ENCODE data around the gene KCNK4.

KCNK4 gene

DNA sequence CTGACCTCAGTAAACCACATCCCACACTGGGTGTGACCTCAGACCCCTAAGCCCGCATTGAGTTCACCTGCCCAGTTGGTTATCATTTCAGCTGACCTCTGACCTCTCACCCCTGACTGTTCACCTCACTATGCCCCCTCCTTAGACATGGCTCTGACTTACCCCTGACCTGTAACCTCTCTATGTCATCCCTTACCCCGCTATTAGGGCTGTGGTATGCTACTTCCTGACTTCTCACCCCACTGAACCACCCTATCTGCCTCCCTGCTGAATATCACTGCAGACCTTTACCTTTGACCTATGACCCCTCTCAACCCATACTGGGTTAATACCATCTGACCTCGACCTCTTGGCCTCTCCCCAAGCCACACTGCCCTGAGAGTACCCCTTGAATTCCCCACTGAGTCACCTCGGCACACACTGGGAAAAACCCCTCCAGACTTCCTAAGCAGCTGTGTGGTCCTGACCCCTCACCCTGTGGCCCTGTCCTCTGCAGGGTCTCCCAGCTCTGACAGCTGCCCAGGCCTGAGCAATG, 31.5 kb upstream of the KCNK4 start:
- H3K4me3 ChIP-seq (replicated peaks in 1 of 2; ENCODE audit: low read depth in 2 of 2, low read length in 2 of 2), result no peak overlapping the region
- DNase-seq (ENCODE audit: low read depth in 2 of 2), result no peak
- TF ChIP-seq, protein P1, sequence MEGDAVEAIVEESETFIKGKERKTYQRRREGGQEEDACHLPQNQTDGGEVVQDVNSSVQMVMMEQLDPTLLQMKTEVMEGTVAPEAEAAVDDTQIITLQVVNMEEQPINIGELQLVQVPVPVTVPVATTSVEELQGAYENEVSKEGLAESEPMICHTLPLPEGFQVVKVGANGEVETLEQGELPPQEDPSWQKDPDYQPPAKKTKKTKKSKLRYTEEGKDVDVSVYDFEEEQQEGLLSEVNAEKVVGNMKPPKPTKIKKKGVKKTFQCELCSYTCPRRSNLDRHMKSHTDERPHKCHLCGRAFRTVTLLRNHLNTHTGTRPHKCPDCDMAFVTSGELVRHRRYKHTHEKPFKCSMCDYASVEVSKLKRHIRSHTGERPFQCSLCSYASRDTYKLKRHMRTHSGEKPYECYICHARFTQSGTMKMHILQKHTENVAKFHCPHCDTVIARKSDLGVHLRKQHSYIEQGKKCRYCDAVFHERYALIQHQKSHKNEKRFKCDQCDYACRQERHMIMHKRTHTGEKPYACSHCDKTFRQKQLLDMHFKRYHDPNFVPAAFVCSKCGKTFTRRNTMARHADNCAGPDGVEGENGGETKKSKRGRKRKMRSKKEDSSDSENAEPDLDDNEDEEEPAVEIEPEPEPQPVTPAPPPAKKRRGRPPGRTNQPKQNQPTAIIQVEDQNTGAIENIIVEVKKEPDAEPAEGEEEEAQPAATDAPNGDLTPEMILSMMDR (IDR thresholded peaks at IDR 0.05; ENCODE audit: low read depth, low read length), result no peak

DNA sequence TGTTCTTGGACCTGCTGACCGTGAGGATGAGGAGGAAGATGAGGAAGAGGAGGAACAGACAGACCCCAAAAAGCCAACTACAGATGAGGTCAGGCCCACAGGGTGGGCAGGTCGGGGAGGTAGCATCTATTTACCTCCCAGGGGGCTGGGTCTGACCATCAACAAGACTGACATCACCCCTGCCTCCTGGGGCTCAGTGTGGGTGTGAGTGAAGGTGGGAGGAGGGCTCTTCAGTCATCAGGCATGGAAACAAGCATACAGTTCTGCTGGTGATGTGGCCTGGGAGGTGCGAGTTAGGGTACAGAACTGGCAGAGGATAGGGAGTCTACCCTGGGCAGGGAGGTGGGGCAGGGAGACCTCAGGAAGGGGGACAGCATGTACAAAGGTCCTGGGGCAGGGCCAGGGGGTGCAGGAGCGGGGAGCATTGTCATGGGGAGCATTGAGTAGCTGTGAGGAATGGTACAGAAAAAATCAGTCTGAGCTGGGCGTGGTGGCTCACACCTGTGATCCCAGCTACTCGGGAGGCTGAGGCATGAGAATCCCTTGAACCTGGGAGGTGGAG, 30.9 kb upstream of the KCNK4 start:
- TF ChIP-seq, protein P1 (IDR thresholded peaks at IDR 0.05; ENCODE audit: low read depth, low read length), result no peak
- DNase-seq (ENCODE audit: low read depth in 2 of 2), result no peak
- no peak overlapping the region for H3K4me3 ChIP-seq (replicated peaks in 1 of 2; ENCODE audit: low read depth in 2 of 2, low read length in 2 of 2)

DNA sequence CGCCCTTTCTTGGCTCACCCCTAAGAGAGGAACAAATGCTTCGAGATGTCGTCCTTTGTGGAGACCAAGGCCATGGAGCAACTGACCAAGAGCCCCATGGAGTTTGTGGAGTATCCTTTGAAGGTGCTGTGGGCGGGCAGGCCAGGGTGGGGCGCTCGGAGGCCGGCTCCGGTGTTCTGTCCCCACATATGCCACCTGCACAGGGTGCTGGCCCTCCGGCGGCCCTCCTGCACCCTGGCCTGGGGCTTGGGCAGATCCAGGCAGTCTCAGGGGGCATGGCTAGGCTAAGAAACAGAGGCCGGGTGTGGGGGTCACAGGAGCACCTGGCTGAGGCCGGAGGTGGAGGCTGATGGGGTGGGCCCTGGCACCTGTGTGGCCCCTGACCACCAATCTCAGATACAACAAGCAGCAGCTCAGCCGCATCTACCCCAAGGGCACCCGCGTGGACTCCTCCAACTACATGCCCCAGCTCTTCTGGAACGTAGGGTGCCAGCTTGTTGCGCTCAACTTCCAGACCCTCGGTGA, 29.5 kb upstream of the KCNK4 start:
- H3K4me3 ChIP-seq (replicated peaks in 1 of 2; ENCODE audit: low read depth in 2 of 2, low read length in 2 of 2), result no peak overlapping the region
- no peak for DNase-seq (ENCODE audit: low read depth in 2 of 2)
- TF ChIP-seq, protein P1 (IDR thresholded peaks at IDR 0.05; ENCODE audit: low read depth, low read length), result no peak

DNA sequence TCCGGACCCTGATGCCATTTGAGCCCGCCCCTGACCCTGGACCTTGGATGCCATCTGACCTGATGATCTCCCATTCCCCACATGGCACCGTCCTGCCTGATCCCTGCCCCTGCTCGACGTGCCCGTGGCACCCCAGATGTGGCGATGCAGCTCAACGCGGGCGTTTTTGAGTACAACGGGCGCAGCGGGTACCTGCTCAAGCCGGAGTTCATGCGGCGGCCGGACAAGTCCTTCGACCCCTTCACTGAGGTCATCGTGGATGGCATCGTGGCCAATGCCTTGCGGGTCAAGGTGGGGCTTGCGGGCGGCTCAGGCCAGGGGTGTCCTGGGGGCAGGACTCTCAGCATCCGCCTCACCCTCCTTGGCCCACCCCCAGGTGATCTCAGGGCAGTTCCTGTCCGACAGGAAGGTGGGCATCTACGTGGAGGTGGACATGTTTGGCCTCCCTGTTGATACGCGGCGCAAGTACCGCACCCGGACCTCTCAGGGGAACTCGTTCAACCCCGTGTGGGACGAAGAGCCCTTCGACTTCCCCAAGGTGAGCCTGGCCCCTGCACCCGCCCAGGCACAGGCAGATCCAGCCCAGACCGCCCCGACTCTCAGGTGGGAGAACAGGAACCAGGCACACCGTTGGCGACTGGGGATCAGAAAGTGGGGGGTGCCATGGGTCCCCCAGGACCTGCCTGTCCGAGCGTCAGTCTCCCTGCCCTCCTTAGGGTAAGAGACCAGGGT, 28.7 kb upstream of the KCNK4 start:
- DNase-seq (ENCODE audit: low read depth in 2 of 2), result no peak
- no peak overlapping the region for H3K4me3 ChIP-seq (replicated peaks in 1 of 2; ENCODE audit: low read depth in 2 of 2, low read length in 2 of 2)
- TF ChIP-seq, protein P1 (IDR thresholded peaks at IDR 0.05; ENCODE audit: low read depth, low read length), result no peak

DNA sequence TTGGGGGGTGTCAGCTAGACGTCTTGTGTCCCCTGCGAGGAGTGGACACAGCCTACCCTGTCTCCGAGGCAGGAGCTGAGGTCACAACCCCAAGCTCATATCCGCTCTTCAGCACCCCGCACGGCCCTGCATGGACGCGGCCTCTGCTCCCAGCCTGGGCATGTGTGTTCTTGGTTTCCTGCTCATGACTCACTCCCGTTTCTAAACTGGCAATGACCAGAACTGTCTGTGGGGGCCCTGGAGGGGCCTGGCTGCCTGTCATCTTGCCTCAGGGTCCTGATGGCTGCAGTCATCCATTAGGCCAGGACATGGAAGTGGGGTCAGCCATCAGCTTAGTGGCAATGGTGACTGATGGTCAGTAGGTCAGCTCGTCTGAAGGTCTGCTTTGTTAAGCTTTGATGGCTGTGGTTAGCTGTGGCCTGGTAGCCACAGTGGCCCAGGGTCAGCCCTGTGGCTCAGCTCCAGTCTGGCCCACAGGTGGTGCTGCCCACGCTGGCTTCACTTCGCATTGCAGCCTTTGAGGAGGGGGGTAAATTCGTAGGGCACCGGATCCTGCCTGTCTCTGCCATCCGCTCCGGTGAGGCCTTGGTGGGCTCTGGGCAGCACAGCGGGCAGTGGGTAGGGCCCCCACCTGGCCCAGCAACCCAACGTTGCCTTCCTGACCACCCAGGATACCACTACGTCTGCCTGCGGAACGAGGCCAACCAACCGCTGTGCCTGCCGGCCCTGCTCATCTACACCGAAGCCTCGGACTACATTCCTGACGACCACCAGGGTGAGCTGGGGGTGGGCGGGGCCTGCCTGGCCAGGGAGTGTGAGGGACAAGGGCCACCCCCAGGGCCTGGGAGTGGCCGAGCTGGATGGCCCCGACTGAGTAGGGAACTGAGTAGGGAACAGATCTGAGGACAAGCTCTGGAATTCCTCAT, 27.8 kb upstream of the KCNK4 start:
- H3K4me3 ChIP-seq (replicated peaks in 1 of 2; ENCODE audit: low read depth in 2 of 2, low read length in 2 of 2), result no peak overlapping the region
- TF ChIP-seq, protein P1 (IDR thresholded peaks at IDR 0.05; ENCODE audit: low read depth, low read length), result no peak
- DNase-seq (ENCODE audit: low read depth in 2 of 2), result peak; percentile 61 to 69

DNA sequence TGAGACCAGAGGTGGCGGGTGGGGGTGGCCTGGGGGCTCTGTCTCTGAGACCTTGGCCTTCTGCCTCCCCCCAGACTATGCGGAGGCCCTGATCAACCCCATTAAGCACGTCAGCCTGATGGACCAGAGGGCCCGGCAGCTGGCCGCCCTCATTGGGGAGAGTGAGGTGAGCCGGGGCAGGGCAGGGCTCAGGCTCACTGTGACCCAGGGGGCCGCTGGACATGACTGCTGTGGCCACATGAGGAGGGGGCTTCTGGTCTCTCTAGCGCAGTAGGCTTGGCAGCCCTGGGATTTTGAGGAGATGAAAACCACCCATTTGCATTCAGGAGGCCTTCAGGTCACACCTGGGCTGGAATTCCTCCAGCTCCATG, 27.2 kb upstream of the KCNK4 start:
- TF ChIP-seq, protein P1 (IDR thresholded peaks at IDR 0.05; ENCODE audit: low read depth, low read length), result no peak
- DNase-seq (ENCODE audit: low read depth in 2 of 2), result no peak
- no peak overlapping the region for H3K4me3 ChIP-seq (replicated peaks in 1 of 2; ENCODE audit: low read depth in 2 of 2, low read length in 2 of 2)

All from cardiac fibroblast (primary cell).